ENCODE results near the gene NAV3.

Gene NAV3

DNA sequence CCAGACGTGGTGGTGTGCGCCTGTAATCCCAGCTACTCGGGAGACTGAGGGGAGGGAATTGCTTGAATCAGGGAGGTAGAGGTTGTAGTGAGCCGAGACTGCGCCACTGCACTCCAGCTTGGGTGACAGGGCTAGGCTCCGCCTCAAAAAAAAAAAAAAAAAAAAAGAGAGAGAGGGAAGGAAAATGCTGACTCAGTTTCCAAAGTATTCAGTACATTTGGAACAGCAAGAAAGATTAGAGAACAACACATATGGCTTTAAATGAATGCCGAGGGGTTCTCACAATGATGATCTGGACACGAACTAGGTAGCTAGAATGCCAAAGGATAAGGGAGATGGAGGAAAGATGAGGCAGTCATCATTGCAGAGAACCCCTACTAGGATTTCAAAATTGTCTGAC lies 97.4 kb downstream of the NAV3 start:
- no peak overlapping the region for H3K27ac ChIP-seq (ENCODE audit: low read depth, low read length)
- no peak overlapping the region for H3K9ac ChIP-seq (ENCODE audit: low read length)
- H3K4me3 ChIP-seq (ENCODE audit: low read depth in 1 of 2, low read length in 2 of 2), result no peak overlapping the region
- no peaks in the 10 kb centered on the region for H3K4me1 ChIP-seq (ENCODE audit: insufficient read depth, low read length)
- no peaks in the 10 kb centered on the region for H3K9me3 ChIP-seq (ENCODE audit: low read length)
- H3K27me3 ChIP-seq (ENCODE audit: control insufficient read depth in 1 of 2, insufficient read depth in 2 of 2, low read length in 2 of 2), result no peaks in the 10 kb centered on the region
- H3K36me3 ChIP-seq (ENCODE audit: insufficient read depth, low read length), result no peaks in the 10 kb centered on the region

DNA sequence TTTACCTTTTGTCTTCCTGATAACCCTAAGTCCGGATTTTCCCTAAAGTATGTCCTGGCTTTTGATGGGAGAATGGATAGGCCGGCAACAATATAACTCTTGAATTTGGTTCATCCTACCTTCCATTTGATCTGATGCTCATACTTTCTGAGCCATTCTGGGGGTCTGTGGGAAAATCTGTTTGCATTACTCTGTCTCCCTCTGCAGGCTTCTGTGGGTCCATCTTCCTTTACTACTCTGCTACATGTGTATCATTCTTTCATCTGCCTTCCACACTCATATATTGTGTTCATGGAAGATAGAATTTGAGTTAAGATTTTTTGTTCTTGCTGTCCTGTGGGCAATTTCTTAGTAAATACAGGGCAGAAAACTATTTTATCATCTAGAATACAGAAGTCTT lies 101.5 kb downstream of the NAV3 start:
- Histone ChIP-seq H3K4me1 (ENCODE audit: insufficient read depth, low read length) (no peaks in the 10 kb centered on the region), H3K9ac (ENCODE audit: low read length) (no peak overlapping the region), H3K4me3 (ENCODE audit: low read depth in 1 of 2, low read length in 2 of 2) (no peak overlapping the region), H3K27me3 (ENCODE audit: control insufficient read depth in 1 of 2, insufficient read depth in 2 of 2, low read length in 2 of 2) (no peaks in the 10 kb centered on the region), H3K9me3 (ENCODE audit: low read length) (no peaks in the 10 kb centered on the region), H3K27ac (ENCODE audit: low read depth, low read length) (no peak overlapping the region), H3K36me3 (ENCODE audit: insufficient read depth, low read length) (no peaks in the 10 kb centered on the region)

GRCh38 chr12:77938301-77938700 lies 107.6 kb downstream of the NAV3 start:
- peaks cover 11% of the 10 kb centered on the region for H3K4me1 ChIP-seq (ENCODE audit: insufficient read depth, low read length)
- no peaks in the 10 kb centered on the region for H3K36me3 ChIP-seq (ENCODE audit: insufficient read depth, low read length)
- no peaks in the 10 kb centered on the region for H3K9me3 ChIP-seq (ENCODE audit: low read length)
- no peak overlapping the region for H3K27ac ChIP-seq (ENCODE audit: low read depth, low read length)
- H3K27me3 ChIP-seq (ENCODE audit: control insufficient read depth in 1 of 2, insufficient read depth in 2 of 2, low read length in 2 of 2), result no peaks in the 10 kb centered on the region
- H3K9ac ChIP-seq (ENCODE audit: low read length), result no peak overlapping the region
- no peak overlapping the region for H3K4me3 ChIP-seq (ENCODE audit: low read depth in 1 of 2, low read length in 2 of 2)

- Histone ChIP-seq H3K27me3 (ENCODE audit: control insufficient read depth in 1 of 2, insufficient read depth in 2 of 2, low read length in 2 of 2) (no peaks in the 10 kb centered on the region), H3K9ac (ENCODE audit: low read length) (no peak overlapping the region), H3K4me3 (ENCODE audit: low read depth in 1 of 2, low read length in 2 of 2) (no peak overlapping the region), H3K4me1 (ENCODE audit: insufficient read depth, low read length) (peaks cover 11% of the 10 kb centered on the region), H3K27ac (ENCODE audit: low read depth, low read length) (no peak overlapping the region), H3K9me3 (ENCODE audit: low read length) (no peaks in the 10 kb centered on the region), H3K36me3 (ENCODE audit: insufficient read depth, low read length) (no peaks in the 10 kb centered on the region)
These were observed 109.3 kb downstream of the NAV3 start for GRCh38 chr12:77940011-77940423.

- Histone ChIP-seq H3K27ac (ENCODE audit: low read depth, low read length) (no peak overlapping the region), H3K36me3 (ENCODE audit: insufficient read depth, low read length) (no peaks in the 10 kb centered on the region), H3K27me3 (ENCODE audit: control insufficient read depth in 1 of 2, insufficient read depth in 2 of 2, low read length in 2 of 2) (no peaks in the 10 kb centered on the region)
These were observed 109.9 kb downstream of the NAV3 start for GRCh38 chr12:77940567-77940966.

DNA sequence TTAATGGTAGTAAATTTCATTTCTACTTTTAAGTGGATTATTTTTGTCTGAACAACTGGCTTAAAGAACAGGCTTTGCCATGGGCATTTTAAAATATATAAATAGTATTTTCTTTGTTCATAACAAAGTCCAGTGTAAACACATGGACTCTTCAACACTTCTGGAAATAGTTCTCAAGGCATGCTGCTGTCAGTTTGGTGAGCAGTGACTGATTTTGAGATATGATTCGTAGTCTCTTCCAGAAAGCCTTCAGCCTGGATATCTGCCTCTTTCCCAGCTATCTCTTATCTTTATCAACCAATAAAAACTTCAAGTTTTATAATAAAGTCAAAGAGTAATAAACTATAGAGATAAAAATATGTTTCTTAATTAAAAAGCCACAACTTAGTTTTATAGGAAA lies 110.7 kb downstream of the NAV3 start:
- Histone ChIP-seq H3K27ac (ENCODE audit: low read depth, low read length) (no peak overlapping the region), H3K4me3 (ENCODE audit: low read depth in 1 of 2, low read length in 2 of 2) (no peak overlapping the region), H3K4me1 (ENCODE audit: insufficient read depth, low read length) (peaks cover 11% of the 10 kb centered on the region), H3K9ac (ENCODE audit: low read length) (no peak overlapping the region), H3K27me3 (ENCODE audit: control insufficient read depth in 1 of 2, insufficient read depth in 2 of 2, low read length in 2 of 2) (no peaks in the 10 kb centered on the region), H3K36me3 (ENCODE audit: insufficient read depth, low read length) (no peaks in the 10 kb centered on the region), H3K9me3 (ENCODE audit: low read length) (no peaks in the 10 kb centered on the region)

More at GRCh38 chr12:77940567-77940966, 109.9 kb downstream of the NAV3 start:
- H3K4me3 ChIP-seq (ENCODE audit: low read depth in 1 of 2, low read length in 2 of 2), result no peak overlapping the region
- peaks cover 11% of the 10 kb centered on the region for H3K4me1 ChIP-seq (ENCODE audit: insufficient read depth, low read length)
- no peaks in the 10 kb centered on the region for H3K9me3 ChIP-seq (ENCODE audit: low read length)
- no peak overlapping the region for H3K9ac ChIP-seq (ENCODE audit: low read length)

DNA sequence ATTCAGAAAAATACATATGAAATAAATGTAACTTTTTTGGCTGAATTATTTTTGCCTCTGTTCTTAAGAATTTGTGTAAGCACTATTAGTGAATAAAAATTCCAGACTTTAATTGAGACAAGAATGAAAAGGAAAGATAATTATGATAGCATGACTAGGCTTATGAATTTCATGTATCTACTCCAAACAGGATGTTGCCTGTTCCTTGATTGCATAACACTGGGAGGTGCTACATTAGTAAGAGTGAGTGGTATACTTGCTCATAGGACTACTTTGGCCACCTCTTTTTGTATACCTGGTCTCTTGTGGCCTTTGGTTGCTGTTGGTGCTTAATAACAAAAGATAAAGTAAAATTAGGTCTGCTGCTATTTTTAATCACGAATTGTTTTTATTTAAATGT lies 112.8 kb downstream of the NAV3 start:
- Histone ChIP-seq H3K9ac (ENCODE audit: low read length) (no peak overlapping the region), H3K27ac (ENCODE audit: low read depth, low read length) (no peak overlapping the region), H3K27me3 (ENCODE audit: control insufficient read depth in 1 of 2, insufficient read depth in 2 of 2, low read length in 2 of 2) (no peaks in the 10 kb centered on the region), H3K4me1 (ENCODE audit: insufficient read depth, low read length) (peaks cover 11% of the 10 kb centered on the region), H3K9me3 (ENCODE audit: low read length) (no peaks in the 10 kb centered on the region), H3K36me3 (ENCODE audit: insufficient read depth, low read length) (no peaks in the 10 kb centered on the region), H3K4me3 (ENCODE audit: low read depth in 1 of 2, low read length in 2 of 2) (no peak overlapping the region)

DNA sequence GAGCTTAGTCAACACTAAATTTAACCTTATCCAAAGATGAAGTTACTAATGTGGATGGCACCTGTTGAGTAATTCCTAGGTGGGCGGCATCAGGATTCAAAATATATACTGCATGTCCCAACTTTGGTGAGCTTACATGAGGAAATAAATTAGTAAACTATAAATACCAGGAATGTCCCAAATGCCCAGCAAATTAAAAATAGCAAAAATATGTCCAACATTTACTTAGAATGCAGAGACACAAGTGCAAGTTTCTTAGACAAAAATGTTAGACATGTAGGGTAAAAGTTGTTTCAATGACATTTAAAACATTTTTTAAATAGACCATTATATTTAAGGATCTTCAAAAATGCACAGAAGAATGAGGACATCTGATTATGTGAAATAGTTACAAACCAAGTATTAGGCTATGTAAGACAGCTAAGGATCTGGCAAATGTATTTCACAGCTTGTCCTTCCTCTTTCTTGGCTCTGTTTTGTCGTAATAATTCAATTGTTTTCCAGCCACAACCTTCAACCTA lies 115.9 kb downstream of the NAV3 start:
- Histone ChIP-seq H3K36me3 (ENCODE audit: insufficient read depth, low read length) (no peaks in the 10 kb centered on the region), H3K9ac (ENCODE audit: low read length) (no peak overlapping the region), H3K4me3 (ENCODE audit: low read depth in 1 of 2, low read length in 2 of 2) (no peak overlapping the region), H3K27ac (ENCODE audit: low read depth, low read length) (no peak overlapping the region), H3K4me1 (ENCODE audit: insufficient read depth, low read length) (no peaks in the 10 kb centered on the region), H3K27me3 (ENCODE audit: control insufficient read depth in 1 of 2, insufficient read depth in 2 of 2, low read length in 2 of 2) (no peaks in the 10 kb centered on the region), H3K9me3 (ENCODE audit: low read length) (no peaks in the 10 kb centered on the region)

DNA sequence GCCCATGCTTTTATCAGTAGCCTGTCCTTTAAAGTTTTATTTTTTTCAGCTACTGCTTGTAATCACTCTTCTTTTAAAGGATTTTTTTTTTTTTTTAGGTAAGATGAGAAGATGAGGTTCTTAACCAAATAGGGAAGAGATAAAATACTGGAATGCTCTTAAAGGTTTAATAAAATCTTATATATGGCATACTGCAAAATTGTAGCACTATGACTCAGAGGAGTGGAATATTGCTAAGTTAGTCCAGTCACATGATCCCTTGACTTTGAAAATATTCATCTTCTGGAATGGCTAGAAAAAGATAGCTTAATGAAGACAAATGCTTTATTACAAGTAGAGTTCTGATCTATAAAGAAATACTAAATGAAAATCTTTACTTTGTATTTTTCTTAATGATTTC lies 116.6 kb downstream of the NAV3 start:
- no peaks in the 10 kb centered on the region for H3K27me3 ChIP-seq (ENCODE audit: control insufficient read depth in 1 of 2, insufficient read depth in 2 of 2, low read length in 2 of 2)
- H3K4me1 ChIP-seq (ENCODE audit: insufficient read depth, low read length), result no peaks in the 10 kb centered on the region
- H3K4me3 ChIP-seq (ENCODE audit: low read depth in 1 of 2, low read length in 2 of 2), result no peak overlapping the region
- no peaks in the 10 kb centered on the region for H3K9me3 ChIP-seq (ENCODE audit: low read length)
- no peak overlapping the region for H3K9ac ChIP-seq (ENCODE audit: low read length)
- no peaks in the 10 kb centered on the region for H3K36me3 ChIP-seq (ENCODE audit: insufficient read depth, low read length)
- H3K27ac ChIP-seq (ENCODE audit: low read depth, low read length), result no peak overlapping the region

- no peak overlapping the region for H3K4me3 ChIP-seq (ENCODE audit: low read depth in 1 of 2, low read length in 2 of 2)
- H3K9ac ChIP-seq (ENCODE audit: low read length), result no peak overlapping the region
- H3K9me3 ChIP-seq (ENCODE audit: low read length), result no peaks in the 10 kb centered on the region
- no peaks in the 10 kb centered on the region for H3K4me1 ChIP-seq (ENCODE audit: insufficient read depth, low read length)
- no peaks in the 10 kb centered on the region for H3K36me3 ChIP-seq (ENCODE audit: insufficient read depth, low read length)
- no peak overlapping the region for H3K27ac ChIP-seq (ENCODE audit: low read depth, low read length)
- H3K27me3 ChIP-seq (ENCODE audit: control insufficient read depth in 1 of 2, insufficient read depth in 2 of 2, low read length in 2 of 2), result no peaks in the 10 kb centered on the region
These were observed 117.1 kb downstream of the NAV3 start for GRCh38 chr12:77947746-77948145.

DNA sequence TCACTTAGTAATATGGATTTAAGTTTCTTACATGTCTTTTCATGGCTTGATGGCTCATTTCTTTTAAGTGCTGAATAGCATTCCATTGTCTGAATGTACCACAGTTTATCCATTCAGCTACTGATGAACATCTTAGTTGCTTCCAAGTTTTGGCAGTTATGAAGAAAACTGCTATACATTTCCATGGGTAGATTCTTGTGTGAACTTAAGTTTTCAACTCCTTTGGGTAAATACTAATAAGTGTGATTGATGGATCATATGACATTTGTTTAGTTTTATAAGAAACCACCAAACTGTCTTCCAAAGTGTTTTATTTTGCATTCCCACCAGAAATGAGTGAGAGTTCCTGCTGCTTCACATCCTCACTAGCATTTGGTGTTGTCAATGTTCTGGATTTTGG lies 119.2 kb downstream of the NAV3 start:
- Histone ChIP-seq H3K27ac (ENCODE audit: low read depth, low read length) (no peak overlapping the region), H3K9ac (ENCODE audit: low read length) (no peak overlapping the region), H3K4me1 (ENCODE audit: insufficient read depth, low read length) (no peaks in the 10 kb centered on the region), H3K36me3 (ENCODE audit: insufficient read depth, low read length) (no peaks in the 10 kb centered on the region), H3K9me3 (ENCODE audit: low read length) (no peaks in the 10 kb centered on the region), H3K27me3 (ENCODE audit: control insufficient read depth in 1 of 2, insufficient read depth in 2 of 2, low read length in 2 of 2) (no peaks in the 10 kb centered on the region), H3K4me3 (ENCODE audit: low read depth in 1 of 2, low read length in 2 of 2) (no peak overlapping the region)

DNA sequence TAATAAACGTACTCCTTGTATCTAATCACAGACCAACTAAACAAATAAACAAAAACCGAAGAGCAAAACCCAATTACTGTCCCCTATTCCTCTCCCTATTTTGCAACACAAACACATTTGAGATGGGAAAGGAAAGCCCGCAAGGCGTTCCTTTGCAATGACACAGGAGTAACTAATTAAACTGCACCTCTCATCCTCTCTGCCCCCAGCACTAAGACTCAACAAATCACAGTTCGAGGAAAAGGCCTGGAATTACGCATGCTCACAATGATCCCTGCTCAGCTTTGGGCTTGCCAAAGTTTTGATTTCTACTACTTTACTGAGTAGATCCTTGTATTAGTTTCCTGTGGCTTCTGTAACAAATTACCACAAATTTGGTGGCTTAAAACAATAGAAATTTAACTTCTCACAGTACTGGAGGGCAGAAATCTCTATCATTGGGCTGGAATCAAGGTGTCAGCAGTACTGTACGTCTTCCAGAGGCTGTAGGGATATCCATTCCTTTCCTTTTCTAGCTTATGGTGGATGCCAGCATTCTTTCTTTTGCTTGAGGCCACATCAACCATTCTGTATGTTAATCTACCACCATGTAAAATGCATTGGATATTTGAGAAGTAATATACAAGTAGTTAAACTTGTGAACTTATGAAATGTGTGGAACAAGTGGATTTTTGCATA lies 123.0 kb downstream of the NAV3 start:
- Histone ChIP-seq H3K4me3 (ENCODE audit: low read depth in 1 of 2, low read length in 2 of 2) (no peak overlapping the region), H3K27ac (ENCODE audit: low read depth, low read length) (no peak overlapping the region), H3K9ac (ENCODE audit: low read length) (no peak overlapping the region), H3K4me1 (ENCODE audit: insufficient read depth, low read length) (no peaks in the 10 kb centered on the region), H3K27me3 (ENCODE audit: control insufficient read depth in 1 of 2, insufficient read depth in 2 of 2, low read length in 2 of 2) (no peaks in the 10 kb centered on the region), H3K9me3 (ENCODE audit: low read length) (no peaks in the 10 kb centered on the region), H3K36me3 (ENCODE audit: insufficient read depth, low read length) (no peaks in the 10 kb centered on the region)
